GM12801 (cell line): ENCODE measurements around the gene SKA3.

Experiments
- CTCF ChIP-seq: IDR thresholded peaks from one replicate; pipeline ENCODE4 v1.5.1; 2011; ENCODE audit warnings: control low read depth; ENCODE audit not compliant: insufficient read length; ENCODE audit errors: extremely low read depth

SKA3 gene

GRCh38 chr13:21138561-21138960 is 37.8 kb downstream of the SKA3 start:
- no peak for TF ChIP-seq CTCF

- no peak for TF ChIP-seq CTCF
Observed at GRCh38 chr13:21137696-21138095, 38.7 kb downstream of the SKA3 start.

- no peak for TF ChIP-seq CTCF
Observed at GRCh38 chr13:21134475-21134874, 41.9 kb downstream of the SKA3 start.

- no peak for TF ChIP-seq CTCF
Observed at GRCh38 chr13:21133077-21133476, 43.3 kb downstream of the SKA3 start.

GRCh38 chr13:21130116-21130515 is 46.2 kb downstream of the SKA3 start:
- no peak for TF ChIP-seq CTCF

- TF ChIP-seq CTCF = no peak
Observed at GRCh38 chr13:21124852-21125251, 51.5 kb downstream of the SKA3 start.

GRCh38 chr13:21123956-21124355 is 52.4 kb downstream of the SKA3 start:
- no peak for TF ChIP-seq CTCF

- no peak for TF ChIP-seq CTCF
Observed at GRCh38 chr13:21121616-21122015, 54.7 kb downstream of the SKA3 start.
